Inferior parietal cortex (tissue), 1 donor: ENCODE data around the gene TMEM256.
"Not testable (repeated sequence)": the region's sequence is repeated elsewhere in the genome, so short reads cannot be mapped to it uniquely, and the experiment has no call there.

ENCODE experiments used
- DNase-seq: peaks from one replicate; pipeline ENCODE4 v3.0.0-alpha.2; 2016; ENCODE audit errors: extremely low spot score

The TMEM256 gene

DNA sequence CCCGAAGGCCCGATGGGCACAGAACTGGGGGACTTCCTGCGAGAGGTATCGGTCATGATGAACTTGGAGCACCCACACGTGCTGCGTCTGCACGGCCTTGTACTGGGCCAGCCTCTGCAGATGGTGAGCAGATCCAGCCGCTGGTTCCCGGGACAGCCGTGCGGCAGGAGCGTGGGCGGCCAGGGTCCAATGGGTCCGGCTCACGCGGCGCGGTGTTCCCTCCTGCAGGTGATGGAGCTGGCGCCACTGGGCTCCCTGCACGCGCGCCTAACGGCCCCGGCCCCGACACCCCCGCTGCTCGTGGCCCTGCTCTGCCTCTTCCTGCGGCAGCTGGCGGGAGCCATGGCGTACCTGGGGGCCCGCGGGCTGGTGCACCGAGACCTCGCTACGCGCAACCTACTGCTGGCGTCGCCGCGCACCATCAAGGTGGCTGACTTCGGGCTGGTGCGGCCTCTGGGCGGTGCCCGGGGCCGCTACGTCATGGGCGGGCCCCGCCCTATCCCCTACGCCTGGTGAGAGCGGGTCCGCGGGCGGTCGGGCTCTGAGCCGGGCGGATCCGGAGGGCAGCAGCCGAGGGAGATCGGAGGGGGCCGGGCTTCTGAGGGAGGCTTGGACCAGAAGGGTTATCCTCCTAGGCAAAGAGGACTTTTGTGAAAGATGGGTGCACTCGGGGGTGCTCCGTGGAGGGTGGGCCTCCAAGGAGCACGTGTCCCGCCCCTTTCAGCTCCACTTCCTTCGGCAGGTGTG is 20.0 kb downstream of the TMEM256 start:
- peak; percentile 17 for DNase-seq

DNA sequence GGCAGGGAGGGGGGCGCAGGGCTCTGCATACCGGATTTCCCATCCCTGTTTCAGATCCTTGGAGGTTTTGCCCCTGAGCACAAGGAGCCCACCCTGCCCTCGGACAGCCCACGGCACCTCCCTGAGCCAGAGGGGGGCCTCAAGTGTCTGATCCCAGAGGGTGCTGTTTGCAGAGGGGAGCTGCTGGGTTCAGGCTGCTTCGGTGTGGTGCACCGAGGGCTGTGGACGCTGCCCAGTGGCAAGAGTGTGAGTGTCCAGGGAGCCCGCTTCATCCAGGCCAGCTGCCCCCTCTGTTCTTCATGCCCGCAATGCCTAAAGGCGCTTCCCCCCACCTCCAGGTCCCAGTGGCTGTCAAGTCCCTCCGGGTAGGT is 20.5 kb downstream of the TMEM256 start:
- DNase-seq, result no peak

DNA sequence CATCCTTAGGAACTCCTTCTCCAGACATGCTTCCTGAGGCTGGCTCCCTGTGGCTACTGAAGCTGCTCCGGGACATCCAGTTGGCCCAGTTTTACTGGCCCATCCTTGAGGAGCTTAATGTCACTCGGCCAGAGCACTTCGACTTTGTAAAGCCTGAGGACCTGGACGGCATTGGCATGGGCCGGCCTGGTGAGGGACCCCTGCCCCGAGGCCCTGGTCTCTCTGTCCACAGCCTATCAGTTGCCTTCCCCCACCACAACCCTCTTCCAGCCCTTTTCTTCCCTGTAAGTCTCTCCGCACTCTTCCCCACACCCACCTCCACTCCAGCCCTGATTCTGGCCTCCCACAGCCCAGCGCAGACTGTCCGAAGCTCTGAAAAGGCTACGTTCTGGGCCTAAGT is 21.0 kb downstream of the TMEM256 start:
- no peak for DNase-seq

DNA sequence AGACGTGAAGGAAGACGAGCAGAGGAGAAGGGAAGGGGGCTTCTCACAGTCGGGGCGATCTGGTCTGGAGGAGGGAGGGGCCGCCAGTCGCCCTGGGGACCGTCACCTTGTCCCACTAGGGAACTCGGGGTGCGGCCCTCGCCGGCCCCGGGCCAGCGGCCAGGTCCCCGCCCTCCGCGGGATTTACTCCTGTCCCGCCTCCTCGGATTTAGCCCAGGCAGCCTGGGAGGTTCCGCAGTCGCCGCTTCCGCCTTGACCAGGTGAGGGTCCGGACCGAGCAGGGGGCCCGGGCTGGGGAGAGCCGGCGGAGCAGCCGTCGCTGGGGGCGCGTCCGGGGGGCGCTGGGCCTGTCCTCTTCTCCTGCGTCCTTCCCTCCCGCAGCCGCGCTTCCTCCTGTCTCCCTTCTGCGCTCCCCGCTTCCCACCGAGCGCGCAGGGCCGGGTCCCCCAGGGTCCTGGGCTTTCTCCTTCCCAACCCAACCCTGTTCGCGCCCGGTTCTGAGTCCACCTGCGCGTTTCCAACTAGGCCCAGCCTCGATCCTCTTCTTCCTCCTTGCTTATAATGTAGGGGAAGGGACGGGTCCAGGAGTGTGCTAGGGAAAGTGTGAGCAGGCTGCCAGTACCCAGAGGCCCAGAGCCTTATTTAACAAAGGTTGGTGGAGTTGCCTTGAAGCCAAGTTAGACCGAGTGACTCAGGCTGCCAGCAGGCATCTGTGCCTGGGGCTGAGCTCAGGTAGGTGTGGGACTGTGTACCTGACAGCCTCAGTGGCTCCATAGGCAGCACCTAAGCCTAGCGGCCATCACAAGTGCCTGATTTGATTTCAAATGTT is 22.8 kb downstream of the TMEM256 start, which contains the start of gene TNK1:
Gene TNK1 (plus strand): TSS at position 235 of the 829 bp plus-strand sequence. CDS start 1,838 bp downstream, outside the sequence.
- no peak for DNase-seq

DNA sequence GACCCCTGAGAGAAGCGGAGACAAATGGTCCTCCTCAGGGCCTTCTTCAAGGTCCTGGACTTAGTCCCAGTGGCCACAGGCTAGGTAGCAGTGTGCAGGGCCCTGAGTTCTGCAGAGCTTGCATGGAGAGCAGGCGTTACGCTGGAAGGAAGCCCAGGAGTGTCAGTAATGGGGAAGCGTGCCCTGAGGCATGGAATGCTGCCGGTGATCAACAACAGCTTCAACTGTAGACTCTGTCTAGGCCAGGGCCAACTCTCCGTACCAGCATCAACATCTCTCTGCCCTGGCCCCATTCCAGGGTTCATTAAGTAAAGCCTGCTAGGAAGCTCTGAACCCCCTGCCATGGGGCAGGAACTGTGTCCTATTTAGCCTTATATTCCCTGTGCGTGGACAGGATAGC is 23.6 kb downstream of the TMEM256 start:
- DNase-seq, result no peak

DNA sequence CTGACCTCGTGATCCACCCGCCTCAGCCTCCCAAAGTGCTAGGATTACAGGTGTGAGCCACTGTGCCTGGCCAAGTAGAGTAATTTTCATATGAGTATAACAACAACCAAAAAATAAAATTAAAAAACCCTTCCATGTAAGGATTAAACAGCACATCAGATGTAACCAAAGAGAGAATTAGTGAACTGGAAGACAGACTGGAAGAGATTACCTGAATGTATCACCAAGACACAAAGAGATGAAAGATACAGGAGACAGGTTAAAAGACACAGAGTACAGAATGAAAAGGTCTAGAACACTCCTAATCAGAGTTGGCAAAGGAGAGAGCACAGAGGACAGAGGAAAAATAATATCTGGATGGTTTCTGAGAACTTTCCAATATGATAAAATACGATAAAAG is 24.8 kb downstream of the TMEM256 start:
- no peak for DNase-seq

DNA sequence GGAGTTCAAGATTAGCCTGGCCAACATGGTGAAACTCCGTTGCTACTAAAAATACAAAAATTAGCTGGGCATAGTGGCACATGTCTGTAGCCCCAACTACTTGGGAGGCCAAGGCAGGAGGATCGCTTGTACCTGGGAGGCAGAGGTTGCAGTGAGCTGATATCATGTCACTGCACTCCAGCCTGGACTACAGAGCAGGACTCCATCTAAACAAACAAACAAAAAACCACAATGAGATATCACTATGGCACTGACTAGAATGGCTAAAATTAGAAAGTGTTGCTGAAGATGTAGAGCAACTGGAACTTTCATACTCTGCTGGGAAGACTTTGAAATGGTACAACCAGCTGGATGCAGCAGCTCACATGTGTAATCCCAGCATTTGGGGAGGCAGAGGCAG is 29.5 kb downstream of the TMEM256 start:
- DNase-seq, result no peak

DNA sequence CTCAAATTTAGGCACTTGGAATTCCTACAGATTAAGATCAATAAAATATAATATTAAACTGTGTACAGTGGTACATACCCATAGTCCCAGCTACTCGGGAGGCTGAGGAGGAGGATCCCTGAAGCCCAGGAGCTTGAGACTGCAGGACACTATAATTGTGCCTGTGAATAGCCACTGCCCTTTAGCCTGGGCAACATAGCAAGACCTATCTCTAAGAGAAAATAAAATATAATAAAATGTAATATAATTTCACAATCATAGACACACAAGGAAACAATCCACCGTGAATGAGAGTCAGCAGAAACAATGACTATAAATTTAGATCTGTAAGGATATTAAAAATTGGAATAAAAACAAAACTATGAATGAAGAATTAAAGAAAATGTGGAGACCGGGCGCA is 33.0 kb downstream of the TMEM256 start:
- no peak for DNase-seq

DNA sequence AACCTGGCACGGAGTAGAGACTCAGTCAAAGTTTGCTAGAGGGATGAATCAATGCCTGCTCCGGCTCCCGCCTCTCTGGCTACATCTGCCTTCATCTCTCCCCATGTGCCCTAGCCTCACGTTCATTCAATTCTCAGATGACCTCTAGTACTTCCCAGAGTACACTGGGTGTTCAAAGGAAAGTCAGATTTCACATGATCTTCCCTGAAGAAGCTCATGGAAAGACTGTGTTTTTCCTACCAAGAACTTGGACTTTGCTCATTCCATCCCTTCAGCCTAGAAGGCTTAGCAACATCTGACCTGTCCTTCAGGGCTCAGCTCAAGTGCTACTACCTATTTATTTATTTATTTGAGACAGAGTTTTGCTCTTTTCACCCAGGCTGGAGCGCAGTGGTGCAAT is 34.1 kb downstream of the TMEM256 start:
- no peak for DNase-seq

DNA sequence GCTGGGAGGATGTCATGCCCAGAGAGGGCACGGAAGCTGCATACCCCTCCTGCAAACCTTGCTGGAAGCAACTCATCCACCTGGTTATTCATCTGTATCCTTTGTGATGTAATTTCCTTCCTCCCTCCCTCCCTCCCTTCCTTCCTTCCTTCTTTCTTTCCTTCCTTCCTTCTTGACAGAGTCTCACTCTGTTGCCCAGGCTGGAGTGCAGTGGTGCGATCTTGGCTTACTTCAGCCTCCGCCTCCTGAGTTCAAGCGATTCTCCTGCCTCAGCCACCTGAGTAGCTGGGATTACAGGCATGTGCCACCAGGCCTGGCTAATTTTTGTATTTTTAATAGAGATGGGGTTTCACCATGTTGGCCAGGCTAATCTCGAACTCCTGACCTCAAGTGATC is 35.3 kb downstream of the TMEM256 start:
- not testable (repeated sequence) for DNase-seq

DNA sequence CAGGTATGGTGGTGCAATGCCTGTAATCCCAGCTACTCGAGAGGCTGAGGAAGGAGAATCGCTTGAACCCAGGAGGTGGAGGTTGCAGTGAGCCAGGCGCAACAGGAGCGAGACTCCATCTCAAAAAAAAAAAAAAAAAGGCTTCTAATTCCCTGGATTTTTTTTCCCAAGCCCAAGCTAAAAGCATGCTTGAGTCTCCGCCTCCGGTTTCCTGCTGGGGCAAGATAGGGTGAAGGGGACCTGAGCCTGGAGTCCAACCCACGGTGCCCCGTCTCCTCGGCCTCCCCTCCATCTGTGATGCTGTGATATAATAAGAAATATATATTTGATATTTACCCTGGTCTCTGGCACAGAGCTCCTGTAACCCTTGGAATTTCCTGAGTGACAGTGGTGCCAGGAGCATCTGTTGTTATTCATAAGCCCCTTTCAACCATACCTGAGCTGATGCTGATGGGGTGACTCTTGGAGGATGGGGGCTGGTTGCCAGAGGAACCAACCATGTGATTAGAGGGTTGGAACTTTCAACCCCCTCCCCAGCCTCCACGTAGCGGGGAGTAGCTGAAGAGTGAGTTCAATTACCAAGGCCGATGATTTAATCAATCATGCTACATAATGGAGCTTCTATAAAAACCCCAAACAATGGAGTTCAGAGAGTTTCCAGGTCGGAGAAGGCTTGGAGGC is 35.8 kb downstream of the TMEM256 start:
- DNase-seq, result no peak

DNA sequence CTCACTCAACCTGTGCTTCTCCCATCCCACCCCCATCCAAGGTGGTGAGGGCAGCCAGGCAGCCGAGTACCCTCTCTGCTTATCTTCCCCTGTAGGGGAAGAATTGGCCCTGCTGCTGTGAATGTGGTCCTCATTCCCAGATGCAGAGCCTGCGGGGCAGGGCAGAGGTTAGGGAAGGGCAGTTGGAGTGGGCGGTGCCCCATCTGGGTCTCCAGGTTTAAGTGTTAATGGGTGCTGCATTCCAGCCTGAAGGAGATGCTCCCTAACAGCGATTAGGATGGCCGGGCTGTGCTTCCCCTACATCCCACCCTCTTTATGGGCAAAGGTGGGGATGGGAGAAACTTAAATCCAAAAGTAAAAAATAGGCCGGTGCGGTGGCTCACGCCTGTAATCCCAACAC is 36.8 kb downstream of the TMEM256 start:
- DNase-seq, result no peak

DNA sequence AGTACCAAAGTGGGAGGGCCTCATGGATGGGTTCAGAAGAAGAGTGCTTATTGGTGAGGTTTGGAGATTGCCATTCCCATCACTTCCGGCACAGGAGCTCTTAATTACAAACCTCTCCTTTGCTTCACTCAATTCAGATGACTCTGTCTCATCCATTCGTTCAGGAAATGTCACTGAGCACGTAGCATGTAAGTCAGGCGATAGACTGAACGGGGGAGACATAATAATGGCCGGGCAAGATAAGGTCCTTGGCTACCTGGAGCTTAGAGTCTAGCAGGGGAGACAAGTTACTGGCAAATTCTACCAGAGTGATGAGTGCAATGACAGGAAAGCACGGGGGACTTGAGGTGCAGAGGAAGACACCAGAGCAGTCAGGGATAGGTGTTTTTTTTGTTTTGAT is 37.9 kb downstream of the TMEM256 start:
- not testable (repeated sequence) for DNase-seq

DNA sequence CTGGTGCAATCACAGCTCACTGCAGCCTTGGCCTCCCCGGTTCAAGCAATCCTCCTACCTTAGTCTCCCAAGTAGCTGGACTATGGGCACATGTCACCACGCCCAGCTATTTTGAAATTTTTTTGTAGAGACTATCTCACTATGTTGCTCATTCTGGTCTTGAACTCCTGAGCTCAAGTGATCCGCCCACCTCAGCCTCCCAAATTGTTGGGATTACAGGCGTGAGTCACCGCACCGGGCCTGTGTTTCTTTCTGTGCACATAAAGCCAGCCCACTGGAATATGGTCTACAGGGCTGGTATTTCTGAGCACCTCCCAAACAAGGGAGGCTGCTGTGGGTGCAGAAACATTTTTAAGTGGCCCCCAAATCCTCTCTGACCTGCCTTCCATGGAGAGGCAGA is 40.6 kb downstream of the TMEM256 start:
- no peak for DNase-seq

DNA sequence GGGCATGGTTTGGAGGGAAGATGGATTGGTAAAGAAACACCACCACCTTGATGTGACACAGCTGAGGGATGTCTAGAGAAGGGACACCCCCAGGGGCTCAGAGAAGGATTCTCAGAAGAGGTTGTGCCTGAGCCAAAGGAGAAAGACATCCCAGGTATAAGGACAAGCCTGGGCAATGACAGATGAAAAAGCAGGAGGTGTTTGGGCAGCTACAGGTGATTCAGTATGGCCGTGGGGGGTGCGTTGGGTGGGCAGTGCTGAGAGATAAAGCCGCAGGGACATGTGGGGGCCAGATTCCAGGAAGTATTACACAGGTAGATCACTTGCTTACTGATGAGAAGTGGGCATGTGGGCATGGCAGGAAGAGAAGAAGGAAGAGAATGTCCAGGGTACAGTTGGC is 42.0 kb downstream of the TMEM256 start:
- no peak for DNase-seq

DNA sequence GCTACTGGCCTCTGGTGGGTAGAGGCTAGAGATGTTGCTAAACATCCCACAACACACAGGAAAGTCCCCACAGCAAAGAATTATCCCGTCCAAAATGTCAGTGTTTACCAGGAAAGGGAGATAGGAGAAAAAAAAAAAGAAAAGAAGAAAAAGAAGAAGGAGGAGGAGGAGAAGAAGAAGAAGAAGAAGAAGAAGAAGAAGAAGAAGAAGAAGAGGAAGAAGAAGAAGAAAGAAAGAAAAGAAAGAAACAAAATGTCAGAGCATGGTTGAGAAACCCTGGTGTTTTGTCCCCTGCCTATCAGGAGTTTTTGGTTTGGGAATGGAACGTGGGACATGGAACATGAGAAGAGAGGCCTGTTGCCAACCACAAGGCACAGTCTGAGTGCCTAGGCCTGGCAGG is 46.5 kb downstream of the TMEM256 start:
- no peak for DNase-seq

DNA sequence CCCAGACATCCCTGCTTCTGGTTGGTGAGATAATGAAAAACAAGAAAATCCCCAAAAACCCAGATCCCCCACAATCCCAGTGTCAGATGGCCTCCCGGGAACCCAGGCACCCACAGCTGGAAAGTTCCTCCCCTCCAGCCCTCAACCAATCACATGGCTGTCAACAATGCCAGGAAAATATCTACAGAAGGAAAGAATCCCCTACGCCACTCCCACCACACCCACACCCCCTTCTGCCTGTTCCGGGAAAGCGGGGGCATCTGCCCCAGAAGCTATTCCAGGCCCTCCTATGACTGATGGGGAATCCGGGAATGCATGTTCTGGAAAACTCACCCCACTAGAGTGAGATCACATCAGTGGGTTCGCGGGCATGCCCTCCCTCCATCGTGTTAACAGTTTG is 47.1 kb downstream of the TMEM256 start:
- DNase-seq, result no peak

DNA sequence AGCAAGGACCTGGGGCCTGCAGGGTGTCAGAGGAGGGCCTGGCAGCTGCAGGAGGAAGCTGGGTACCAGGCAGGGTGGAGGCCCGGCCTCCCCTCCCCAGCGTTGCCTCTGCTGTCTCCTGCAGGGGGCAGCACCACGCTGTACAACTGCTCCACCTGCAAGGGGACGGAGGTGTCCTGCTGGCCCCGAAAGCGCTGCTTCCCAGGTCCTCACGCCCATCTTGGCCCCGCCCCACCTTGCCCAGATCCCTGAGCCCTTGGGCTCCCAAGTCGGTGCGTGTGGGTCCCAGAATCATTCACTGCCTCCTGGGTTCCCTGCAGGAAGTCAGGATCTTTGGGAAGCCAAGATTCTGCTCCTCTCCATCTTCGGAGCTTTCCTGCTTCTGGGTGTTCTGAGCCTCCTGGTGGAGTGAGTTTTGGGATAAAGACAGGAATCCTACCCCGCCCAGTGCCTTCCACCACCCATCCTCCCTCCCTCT is 47.8 kb downstream of the TMEM256 start:
- peak; percentile 64 for DNase-seq

DNA sequence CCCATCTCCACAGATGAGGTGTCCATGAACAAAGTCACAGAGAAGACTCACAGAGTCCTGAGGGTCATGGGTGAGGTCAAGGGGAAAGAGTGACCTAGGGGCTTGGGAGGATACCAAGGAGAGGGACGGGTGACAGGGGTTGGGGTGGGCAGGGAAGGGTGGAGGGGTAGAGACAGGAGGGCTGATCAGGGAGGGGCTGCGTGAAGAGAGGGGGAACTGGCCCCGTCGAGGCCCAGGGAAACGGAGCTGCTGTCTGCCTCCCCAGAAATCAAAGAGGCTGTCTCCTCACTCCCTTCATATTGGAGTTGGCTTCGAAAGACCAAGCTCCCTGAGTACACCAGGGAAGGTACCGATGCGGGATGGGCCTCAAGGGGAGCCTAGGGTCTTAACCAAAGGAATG is 48.3 kb downstream of the TMEM256 start:
- no peak for DNase-seq

DNA sequence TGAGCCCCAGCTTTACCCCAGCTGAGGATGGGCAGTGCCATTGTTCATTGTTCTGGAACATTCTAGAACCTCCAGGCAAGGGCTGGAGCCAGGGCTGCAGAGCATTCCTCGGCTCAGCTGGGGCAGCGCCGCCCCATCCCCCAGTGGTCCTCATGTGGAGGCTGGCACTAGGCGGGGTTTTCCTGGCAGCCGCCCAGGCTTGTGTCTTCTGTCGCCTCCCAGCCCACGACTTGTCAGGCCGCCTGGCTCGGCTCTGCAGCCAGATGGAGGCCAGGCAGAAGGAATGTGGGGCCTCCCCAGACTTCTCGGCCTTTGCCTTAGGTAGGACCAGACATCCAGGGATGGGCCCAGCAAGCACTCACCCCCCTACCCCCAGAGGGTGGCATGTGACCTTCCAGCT is 48.8 kb downstream of the TMEM256 start, which contains the start of gene TMEM95:
Gene TMEM95 (plus strand): TSS at position 104 of the 400 bp plus-strand sequence. CDS start 49 bp downstream, at position 153.
- DNase-seq, result peak; percentile 53

DNA sequence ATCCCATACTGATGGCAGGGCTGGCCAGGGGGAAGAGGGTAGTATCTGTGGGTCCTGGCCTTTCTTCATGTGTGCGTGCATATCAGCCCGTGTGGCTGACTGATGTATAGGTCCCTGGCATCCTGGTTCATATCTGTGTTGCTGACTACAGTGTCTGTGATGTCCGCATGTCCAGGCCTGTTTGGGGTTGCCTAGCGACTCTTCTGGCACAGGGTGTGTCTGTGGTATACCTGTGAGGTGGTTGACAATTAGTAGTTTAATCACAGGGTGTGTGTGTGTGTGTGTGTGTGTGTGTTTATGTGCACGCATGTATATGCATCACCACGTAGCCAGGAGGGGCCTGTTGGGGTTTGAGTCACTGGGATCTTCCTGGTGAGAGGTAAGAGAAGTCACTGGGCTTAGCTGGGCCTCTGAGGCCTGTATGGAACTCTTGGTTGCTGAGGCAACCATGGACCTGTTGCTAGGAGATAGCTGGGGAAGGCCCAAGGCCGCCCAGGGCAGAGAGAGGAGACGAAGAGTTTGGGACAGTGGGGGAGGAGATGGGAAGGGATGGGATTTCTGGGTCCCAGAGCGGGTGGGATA is 49.5 kb downstream of the TMEM256 start:
- DNase-seq, result peak; percentile 4
